Mucosa of descending colon (tissue), 3 donors: ENCODE results near the gene TOP1. TPM values are rescaled to one million over a fixed set of nuclear protein-coding genes. Genes with fewer than 3 reads are reported as not detected.

Experiments
- ATAC-seq: fragments of 200-7000 bp; cut with Tn5 transposase; one replicate; pipeline ENCODE4 v1.9.1; 2020; ENCODE audit warnings: mild to moderate bottlenecking, moderate library complexity
- DNase-seq, 3 donors: peaks; one replicate each; pipeline ENCODE4 v3.0.0-alpha.2; 2020
- H3K36me3 ChIP-seq: fragments of 200-600 bp; one replicate; pipeline ENCODE4 v1.8.0; 2021; ENCODE audit warnings: low read depth, mild to moderate bottlenecking
- H3K4me1 ChIP-seq: fragments of 200-600 bp; one replicate; pipeline ENCODE4 v1.8.0; 2021; ENCODE audit warnings: low read depth, mild to moderate bottlenecking
- H3K4me3 ChIP-seq: fragments of 200-600 bp; one replicate; pipeline ENCODE4 v1.8.0; 2021; ENCODE audit warnings: mild to moderate bottlenecking
- H3K9me3 ChIP-seq: fragments of 200-600 bp; one replicate; pipeline ENCODE4 v1.8.0; 2021; ENCODE audit warnings: mild to moderate bottlenecking
- intact Hi-C, 2 donors: fragments of 100-400 bp; cut with DNase I in 1 of 2; cut with micrococcal nuclease in 1 of 2; formaldehyde crosslinking; loops; one replicate each; pipeline versions ENCODE4 v1.11.0 to v1.11.1; 2022; cut with DNase I, micrococcal nuclease
- total RNA-seq, 3 donors: library from RNA; stranded (reverse); fragmentation: NEBNext Ultra II Directional in 2 of 3; extraction: Animal tissue kit (Norgen Biotek cat#: 25700) in 2 of 3; gene quantifications; one replicate each; pipeline versions ENCODE4 v1.2.1 to v1.2.4, GENCODE V29; 2021 to 2023
- TF ChIP-seq, protein P1 (sequence below): fragments of 200-600 bp; IDR thresholded peaks from one replicate; pipeline ENCODE4 v1.8.0; 2022; ENCODE audit warnings: antibody characterized with exemption, mild to moderate bottlenecking
- donor health status: DM: no; HTN: no; CAD: no; lungs with moderate emphysema.
- donor health status: DM: no; HTN: no; CAD: no.
- donor health status: DM: no; HTN: yes; CAD: no.

TOP1 gene
- total RNA-seq, 3 donors from 2014 or later: 51.8 to 60.0 (median 57.7) TPM

DNA sequence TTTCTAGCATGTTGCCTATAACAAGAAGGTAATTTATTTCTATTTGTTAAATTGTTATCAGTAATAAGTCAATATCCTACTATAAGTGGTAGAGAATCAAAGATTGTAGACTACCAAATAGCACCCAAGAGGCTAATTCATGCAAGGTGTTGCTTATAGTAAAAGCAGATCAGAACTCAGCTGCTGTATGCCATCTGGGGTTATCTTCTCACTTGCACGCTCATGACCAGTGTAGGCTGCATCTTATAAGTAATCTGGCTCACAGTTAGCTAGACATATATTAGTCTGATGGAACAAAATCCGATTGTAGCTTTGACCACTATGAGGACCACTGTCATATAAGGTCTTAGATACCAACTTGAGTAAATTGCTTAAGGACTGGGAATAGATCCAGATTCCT lies 17.0 kb downstream of the TOP1 start:
- ATAC-seq (no peak), DNase-seq (no peak)
- Histone ChIP-seq H3K9me3 (no peaks in the 10 kb centered on the region), H3K4me1 (peaks cover 38% of the 10 kb centered on the region), H3K36me3 (no peaks in the 10 kb centered on the region), H3K4me3 (no peak overlapping the region)
- intact Hi-C loops: no loop called here
- TF ChIP-seq, protein P1, sequence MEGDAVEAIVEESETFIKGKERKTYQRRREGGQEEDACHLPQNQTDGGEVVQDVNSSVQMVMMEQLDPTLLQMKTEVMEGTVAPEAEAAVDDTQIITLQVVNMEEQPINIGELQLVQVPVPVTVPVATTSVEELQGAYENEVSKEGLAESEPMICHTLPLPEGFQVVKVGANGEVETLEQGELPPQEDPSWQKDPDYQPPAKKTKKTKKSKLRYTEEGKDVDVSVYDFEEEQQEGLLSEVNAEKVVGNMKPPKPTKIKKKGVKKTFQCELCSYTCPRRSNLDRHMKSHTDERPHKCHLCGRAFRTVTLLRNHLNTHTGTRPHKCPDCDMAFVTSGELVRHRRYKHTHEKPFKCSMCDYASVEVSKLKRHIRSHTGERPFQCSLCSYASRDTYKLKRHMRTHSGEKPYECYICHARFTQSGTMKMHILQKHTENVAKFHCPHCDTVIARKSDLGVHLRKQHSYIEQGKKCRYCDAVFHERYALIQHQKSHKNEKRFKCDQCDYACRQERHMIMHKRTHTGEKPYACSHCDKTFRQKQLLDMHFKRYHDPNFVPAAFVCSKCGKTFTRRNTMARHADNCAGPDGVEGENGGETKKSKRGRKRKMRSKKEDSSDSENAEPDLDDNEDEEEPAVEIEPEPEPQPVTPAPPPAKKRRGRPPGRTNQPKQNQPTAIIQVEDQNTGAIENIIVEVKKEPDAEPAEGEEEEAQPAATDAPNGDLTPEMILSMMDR: no peak

DNA sequence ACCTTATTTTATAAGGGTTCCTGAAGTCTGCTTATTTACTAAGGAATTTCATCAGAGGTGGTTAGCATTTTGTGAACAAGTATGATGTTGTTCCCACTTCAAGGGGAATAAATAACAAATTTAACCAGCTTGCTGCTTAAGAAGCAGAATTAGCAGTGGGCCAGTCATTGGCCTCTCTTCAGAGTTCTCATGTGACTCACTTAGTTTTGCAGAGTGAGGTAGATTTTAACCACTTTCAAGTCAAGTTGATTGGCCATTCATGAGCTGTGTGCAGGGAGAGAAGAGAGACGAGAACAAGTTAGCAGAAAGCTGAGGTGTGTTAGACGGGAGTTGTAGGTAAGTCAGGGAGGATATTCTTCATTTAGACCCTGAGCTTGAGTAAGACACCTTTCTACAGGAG lies 18.1 kb downstream of the TOP1 start:
- H3K36me3 ChIP-seq: no peaks in the 10 kb centered on the region
- no peak for ATAC-seq
- intact Hi-C loops: no loop called here
- H3K9me3 ChIP-seq: no peaks in the 10 kb centered on the region
- H3K4me1 ChIP-seq: peaks cover 48% of the 10 kb centered on the region
- no peak overlapping the region for H3K4me3 ChIP-seq
- TF ChIP-seq, protein P1: no peak
- DNase-seq: no peak

DNA sequence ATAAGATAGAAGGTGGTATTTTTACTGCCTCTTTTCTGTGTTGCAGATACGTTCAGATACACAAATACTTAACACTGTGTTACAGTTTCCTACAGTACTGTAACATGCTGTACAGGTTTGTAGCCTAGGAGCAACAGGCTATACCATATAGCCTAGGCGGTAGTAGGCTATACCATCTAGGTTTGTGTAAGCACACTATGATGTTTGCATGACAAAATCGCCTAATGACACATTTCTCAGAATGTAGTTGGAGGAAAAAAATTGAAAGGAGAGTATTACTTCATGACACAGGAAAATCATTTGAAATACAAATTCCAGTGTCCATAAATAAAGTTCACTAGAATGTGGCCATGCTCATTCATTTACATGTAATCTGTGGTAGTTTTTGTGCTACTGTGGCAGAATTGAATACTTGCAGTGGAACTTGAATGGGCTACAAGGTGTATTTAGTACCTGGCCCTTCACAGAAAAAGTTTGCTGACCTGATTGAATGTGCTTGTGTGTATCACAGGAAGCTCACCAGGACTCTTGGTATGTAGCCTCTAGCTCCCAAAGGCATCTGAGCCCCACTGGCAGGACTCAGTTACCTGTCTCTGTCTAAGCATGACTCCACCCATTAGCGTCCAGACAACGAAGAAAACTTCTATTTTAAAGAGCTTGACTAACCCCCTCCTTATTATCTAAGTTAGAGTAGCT lies 18.8 kb downstream of the TOP1 start:
- peaks cover 51% of the 10 kb centered on the region for H3K4me1 ChIP-seq
- DNase-seq (no peak), ATAC-seq (peak; percentile 15)
- no peak overlapping the region for H3K4me3 ChIP-seq
- no peaks in the 10 kb centered on the region for H3K36me3 ChIP-seq
- TF ChIP-seq, protein P1: no peak
- intact Hi-C loops: no loop called here
- no peaks in the 10 kb centered on the region for H3K9me3 ChIP-seq

DNA sequence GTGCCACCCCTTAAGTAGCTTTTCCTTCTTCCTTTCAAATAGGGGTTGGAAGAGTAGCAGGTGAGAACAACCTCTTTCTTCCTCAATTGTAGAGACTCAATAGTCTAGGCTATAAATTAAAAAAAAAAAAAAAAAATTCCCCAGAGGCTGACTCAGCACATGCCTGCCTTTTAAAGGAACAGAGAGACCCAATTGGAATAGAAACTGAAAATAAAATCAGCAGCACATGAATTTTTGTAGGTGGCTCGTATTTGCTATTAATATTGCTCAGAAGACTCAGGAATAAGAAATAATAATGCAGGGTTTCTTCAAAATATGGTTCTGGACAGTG lies 19.3 kb downstream of the TOP1 start:
- TF ChIP-seq, protein P1: no peak
- ATAC-seq (peak; percentile 80), DNase-seq (no peak)
- intact Hi-C loops: no loop called here
- Histone ChIP-seq H3K9me3 (no peaks in the 10 kb centered on the region), H3K4me3 (no peak overlapping the region), H3K36me3 (no peaks in the 10 kb centered on the region), H3K4me1 (peaks cover 56% of the 10 kb centered on the region)

DNA sequence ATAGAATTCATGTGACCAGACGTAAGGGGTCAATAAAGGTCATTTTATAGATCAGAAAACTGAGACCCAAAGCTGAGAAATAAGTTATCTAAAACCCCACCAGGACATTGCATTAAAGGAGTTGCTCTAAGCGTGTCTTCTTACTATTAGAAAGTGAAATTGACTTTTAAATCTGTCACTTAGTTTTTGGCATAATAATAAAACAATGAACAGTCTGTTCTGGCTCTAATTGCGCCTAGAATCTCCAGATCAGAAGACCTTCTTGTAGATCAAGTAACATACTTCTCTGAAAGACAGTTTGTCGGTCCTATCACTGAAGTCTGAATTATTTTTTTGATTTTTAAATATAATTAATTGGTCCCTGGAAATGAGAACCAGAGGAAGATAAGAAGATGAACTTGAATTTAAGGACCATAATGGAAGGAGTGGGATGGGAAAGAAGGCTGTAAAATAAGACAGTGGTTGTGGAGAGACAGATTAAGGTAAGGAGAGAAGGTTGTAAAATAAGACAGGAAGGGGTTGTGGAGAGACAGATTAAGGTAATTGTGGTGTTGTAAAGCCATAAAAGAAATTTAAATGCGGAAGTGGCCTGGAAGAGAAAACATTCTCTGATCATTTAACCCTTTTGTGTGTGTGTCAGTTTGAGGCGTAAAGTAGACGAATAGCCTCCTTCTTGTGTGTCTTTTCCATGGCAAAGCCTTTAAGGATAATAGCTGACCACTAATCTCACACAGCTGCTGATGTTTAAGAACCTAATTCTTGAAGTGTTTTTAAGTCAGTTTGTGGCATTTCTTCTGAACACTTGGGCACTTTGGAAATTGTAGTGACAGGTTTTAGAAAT lies 20.1 kb downstream of the TOP1 start:
- Histone ChIP-seq H3K9me3 (no peaks in the 10 kb centered on the region), H3K36me3 (no peaks in the 10 kb centered on the region), H3K4me3 (no peak overlapping the region), H3K4me1 (peaks cover 63% of the 10 kb centered on the region)
- TF ChIP-seq, protein P1: no peak
- ATAC-seq (peak; percentile 73), DNase-seq (no peak)
- intact Hi-C loops: no loop called here
